HepG2 (cell line): ENCODE data around the gene ORC4. TPM values are rescaled to one million over a fixed set of nuclear protein-coding genes. Genes with fewer than 3 reads are reported as not detected.

Experiments
- ATAC-seq: fragments of 200-7000 bp; cut with Tn5 transposase; 3 replicates; pipeline ENCODE4 v1.9.1; 2020; ENCODE audit warnings: mild to moderate bottlenecking, moderate library complexity
- BruUV-seq: library from RNA; stranded (reverse); fragments of 400-500 nt; replicated peaks from 2 replicates; lab custom pipeline; 2021; lab: Mats Ljungman, UMichigan
- CTCF ChIA-PET: fragments of 300-600 bp; formaldehyde crosslinking; extraction: SDS; loops from one replicate; lab custom pipeline; 2021; ENCODE audit warnings: low total read pairs, inconsistent platforms, low intra/inter-chr PET ratio; lab: Yijun Ruan, JAX
- POLR2A ChIA-PET: fragments of 350-600 bp; sonication (Branson Sonifier 250); formaldehyde crosslinking; loops from one replicate; lab custom pipeline; 2020; ENCODE audit warnings: antibody characterized with exemption, inconsistent platforms; lab: Yijun Ruan, JAX
- DNase-seq: peaks from one replicate; pipeline ENCODE4 v3.0.0-alpha.2; 2015; ENCODE audit warnings: low spot score
- FAIRE-seq: peaks from 3 replicates; lab custom pipeline; 2011; peaks lifted over from hg19 to GRCh38; lab: Jason Lieb, UNC
- H2AFZ ChIP-seq: one replicate; pipeline ENCODE4 v1.6.1; 2011; ENCODE audit warnings: low read length, inconsistent platforms
- H3K27ac ChIP-seq: fragments of 300-600 bp; 3 replicates; pipeline ENCODE4 v1.8.0; 2011; ENCODE audit warnings: mixed run types, mild to moderate bottlenecking, mixed read lengths, low read length, inconsistent platforms; ENCODE audit not compliant: insufficient read depth; ENCODE audit errors: extremely low read length
- H3K27me3 ChIP-seq, 2 experiments: fragments of 200-600 bp in 1 of 2; 2 replicates in 1 of 2; 3 replicates in 1 of 2; pipeline versions ENCODE4 v1.6.0 to v1.8.0; 2011; ENCODE audit warnings: low read length in 2 of 2, mild to moderate bottlenecking in 2 of 2, moderate library complexity in 2 of 2, inconsistent platforms in 1 of 2; ENCODE audit not compliant: insufficient read depth in 2 of 2, control insufficient read depth in 1 of 2
- H3K36me3 ChIP-seq, 2 experiments: fragments of 200-600 bp in 1 of 2; replicated peaks in 1 of 2; 2 replicates in 1 of 2; 3 replicates in 1 of 2; pipeline versions ENCODE4 v1.5.1 to v1.8.0; 2011; ENCODE audit warnings: low read length in 2 of 2, inconsistent platforms in 1 of 2; ENCODE audit not compliant: insufficient read depth in 2 of 2, control insufficient read depth in 1 of 2
- H3K4me1 ChIP-seq: 2 replicates; pipeline ENCODE4 v1.5.1; 2012; ENCODE audit warnings: low read length, inconsistent platforms; ENCODE audit not compliant: insufficient read depth
- H3K4me2 ChIP-seq: 2 replicates; pipeline ENCODE4 v1.6.0; 2011; ENCODE audit warnings: low read depth, low read length, inconsistent platforms
- H3K4me3 ChIP-seq, 3 experiments: fragments of 200-600 bp in 1 of 3; sonication (generic), shearing (Covaris generic) in 1 of 3; replicated peaks in 1 of 3; 2 replicates each; pipeline ENCODE4 v1.5.1; 2011 to 2016; ENCODE audit warnings: low read length in 3 of 3, inconsistent platforms in 2 of 3, low read depth in 2 of 3, mild to moderate bottlenecking in 2 of 3, control low read depth in 1 of 3, mixed read lengths in 1 of 3; ENCODE audit not compliant: insufficient read depth in 1 of 3
- H3K79me2 ChIP-seq: one replicate; pipeline ENCODE4 v1.6.1; 2011; ENCODE audit warnings: low read length, inconsistent platforms; ENCODE audit not compliant: insufficient read depth
- H3K9ac ChIP-seq: 2 replicates; pipeline ENCODE4 v1.6.0; 2011; ENCODE audit warnings: mild to moderate bottlenecking, low read depth, low read length, inconsistent platforms; ENCODE audit not compliant: insufficient read depth
- H3K9me3 ChIP-seq: 2 replicates; pipeline ENCODE4 v1.5.1; 2012; ENCODE audit warnings: mild to moderate bottlenecking, low read length
- H4K20me1 ChIP-seq: 2 replicates; pipeline ENCODE4 v1.6.0; 2011; ENCODE audit warnings: inconsistent platforms, mild to moderate bottlenecking, low read length, moderate library complexity; ENCODE audit not compliant: insufficient read depth
- HMGA1 ChIP-seq: sonication (generic); formaldehyde crosslinking; conservative IDR thresholded peaks from 2 replicates; pipeline ENCODE4 v1.4.0; 2020; ENCODE audit warnings: missing genetic modification reagents
- HNRNPLL ChIP-seq: fragments of 200-400 bp; formaldehyde crosslinking; IDR thresholded peaks from 2 replicates; pipeline ENCODE4 v1.6.1; 2017; ENCODE audit warnings: mild to moderate bottlenecking, low read depth, low read length; ENCODE audit not compliant: poor library complexity, severe bottlenecking
- KMT2B ChIP-seq: IDR thresholded peaks from 2 replicates; pipeline ENCODE4 v1.6.1; 2016; ENCODE audit warnings: missing genetic modification reagents, missing compliant biosample characterization
- MEIS2 ChIP-seq: sonication (generic); formaldehyde crosslinking; IDR thresholded peaks from 2 replicates; pipeline ENCODE4 v1.9.0; 2021; ENCODE audit warnings: mild to moderate bottlenecking, missing genetic modification reagents
- RFX5 ChIP-seq: IDR thresholded peaks from 2 replicates; pipeline ENCODE4 v1.6.1; 2011; ENCODE audit warnings: low read depth, low read length, improper control_type of control experiment
- SIX4 ChIP-seq: sonication (generic); formaldehyde crosslinking; IDR thresholded peaks from 2 replicates; pipeline ENCODE4 v1.4.0; 2020; ENCODE audit warnings: missing genetic modification reagents
- ZBTB8A ChIP-seq: sonication (generic); formaldehyde crosslinking; IDR thresholded peaks from 2 replicates; pipeline ENCODE4 v1.4.0; 2020; ENCODE audit warnings: mild to moderate bottlenecking, low read depth, missing genetic modification reagents, borderline replicate concordance
- ZMYM2 ChIP-seq: sonication (generic); formaldehyde crosslinking; IDR thresholded peaks from 2 replicates; pipeline ENCODE4 v1.8.0; 2022; ENCODE audit warnings: mild to moderate bottlenecking, missing genetic modification reagents
- ZNF124 ChIP-seq: sonication (generic); formaldehyde crosslinking; IDR thresholded peaks from 2 replicates; pipeline ENCODE4 v1.4.0; 2020; ENCODE audit warnings: missing genetic modification reagents
- ZNF329 ChIP-seq: sonication (generic); formaldehyde crosslinking; IDR thresholded peaks from 2 replicates; pipeline ENCODE4 v1.9.0; 2021; ENCODE audit warnings: low read depth, mild to moderate bottlenecking, missing genetic modification reagents
- ZNF34 ChIP-seq: sonication (generic); formaldehyde crosslinking; IDR thresholded peaks from 2 replicates; pipeline ENCODE4 v1.4.0; 2020; ENCODE audit warnings: mild to moderate bottlenecking, missing genetic modification reagents, borderline replicate concordance
- ZNF792 ChIP-seq: IDR thresholded peaks from 2 replicates; pipeline ENCODE4 v1.6.1; 2016
- ZNF841 ChIP-seq: sonication (generic); formaldehyde crosslinking; IDR thresholded peaks from 2 replicates; pipeline ENCODE4 v1.8.1; 2023; ENCODE audit warnings: missing genetic modification reagents, borderline replicate concordance
- ZSCAN29 ChIP-seq: sonication (generic); formaldehyde crosslinking; conservative IDR thresholded peaks from 2 replicates; pipeline ENCODE4 v1.4.0; 2020; ENCODE audit warnings: mild to moderate bottlenecking, missing genetic modification reagents
- in situ Hi-C: cut with HindIII; loops from 2 replicates; pipeline ENCODE4 v1.10.0; 2017; ENCODE audit warnings: low pct_unique_long_range_greater_than_20kb; ENCODE audit not compliant: extremely low pct_ligation_motif_present
- intact Hi-C: fragments of 100-400 bp; cut with micrococcal nuclease; formaldehyde crosslinking; loops from one replicate; pipeline ENCODE4 v1.10.0; 2022; ENCODE audit not compliant: unreplicated experiment
- polyA plus RNA-seq, 8 experiments: library from polyadenylated mRNA; depleted of rRNA in 3 of 8; stranded (reverse) in 7 of 8; unstranded in 1 of 8; fragments of >200 nt; fragmentation: Illumina TruSeq in 4 of 8; extraction: Trizol in 4 of 8; gene quantifications; 2 replicates each; pipeline versions ENCODE4 v1.2.1 to v1.2.3, GENCODE V29; 2011 to 2016; ENCODE audit warnings: low read depth in 4 of 8, missing spikeins in 1 of 8, mixed read lengths in 1 of 8; ENCODE audit not compliant: insufficient read depth in 1 of 8
- total RNA-seq, 5 experiments: library from RNA; depleted of rRNA; stranded (reverse); fragments of >200 nt; fragmentation: Illumina TruSeq; extraction: Trizol; gene quantifications; 2 replicates each; pipeline ENCODE4 v1.2.3, GENCODE V29; 2016; ENCODE audit warnings: low read depth in 1 of 5
- TF ChIP-seq, protein P1 (sequence below): sonication (generic); formaldehyde crosslinking; IDR thresholded peaks from 2 replicates; pipeline ENCODE4 v1.5.1; 2020; ENCODE audit warnings: mild to moderate bottlenecking, missing genetic modification reagents, borderline replicate concordance
- TF ChIP-seq, protein P2 (sequence below): sonication (generic); formaldehyde crosslinking; IDR thresholded peaks from 2 replicates; pipeline ENCODE4 v1.8.0; 2022; ENCODE audit warnings: mild to moderate bottlenecking, missing genetic modification reagents; ENCODE audit not compliant: insufficient replicate concordance
- TF ChIP-seq, protein P3 (sequence below): sonication (generic); formaldehyde crosslinking; IDR thresholded peaks from 2 replicates; pipeline ENCODE4 v1.4.0; 2020; ENCODE audit warnings: mild to moderate bottlenecking, low read depth, missing genetic modification reagents
- TF ChIP-seq, protein P4 (sequence below): sonication (generic); formaldehyde crosslinking; IDR thresholded peaks from 2 replicates; pipeline ENCODE4 v1.5.0; 2020; ENCODE audit warnings: mild to moderate bottlenecking, missing genetic modification reagents, borderline replicate concordance

Gene ORC4
- total and polyA plus RNA-seq, 2 of the 13 experiments (the other 11 are each of a cell fraction or from before 2014, with no cell fraction given), result 28.6 to 84.8 TPM

DNA sequence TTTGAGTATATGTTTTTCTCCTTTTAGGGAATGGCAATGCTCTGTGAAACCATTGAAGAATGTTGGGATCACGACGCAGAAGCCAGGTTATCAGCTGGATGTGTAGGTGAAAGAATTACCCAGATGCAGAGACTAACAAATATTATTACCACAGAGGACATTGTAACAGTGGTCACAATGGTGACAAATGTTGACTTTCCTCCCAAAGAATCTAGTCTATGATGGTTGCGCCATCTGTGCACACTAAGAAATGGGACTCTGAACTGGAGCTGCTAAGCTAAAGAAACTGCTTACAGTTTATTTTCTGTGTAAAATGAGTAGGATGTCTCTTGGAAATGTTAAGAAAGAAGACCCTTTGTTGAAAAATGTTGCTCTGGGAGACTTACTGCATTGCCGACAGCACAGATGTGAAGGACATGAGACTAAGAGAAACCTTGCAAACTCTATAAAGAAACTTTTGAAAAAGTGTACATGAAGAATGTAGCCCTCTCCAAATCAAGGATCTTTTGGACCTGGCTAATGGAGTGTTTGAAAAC is 93.4 kb downstream of the ORC4 start (continued):
- TF ChIP-seq HNRNPLL (peak; percentile 37), ZNF792 (CRISPR knock-in tag) (peak; percentile 75; the same call in 1 of the 2 replicates), HMGA1 (CRISPR knock-in tag) (no peak), KMT2B (CRISPR knock-in tag) (peak; percentile 52; the same call in 1 of the 2 replicates)
- TF ChIP-seq, protein P1, sequence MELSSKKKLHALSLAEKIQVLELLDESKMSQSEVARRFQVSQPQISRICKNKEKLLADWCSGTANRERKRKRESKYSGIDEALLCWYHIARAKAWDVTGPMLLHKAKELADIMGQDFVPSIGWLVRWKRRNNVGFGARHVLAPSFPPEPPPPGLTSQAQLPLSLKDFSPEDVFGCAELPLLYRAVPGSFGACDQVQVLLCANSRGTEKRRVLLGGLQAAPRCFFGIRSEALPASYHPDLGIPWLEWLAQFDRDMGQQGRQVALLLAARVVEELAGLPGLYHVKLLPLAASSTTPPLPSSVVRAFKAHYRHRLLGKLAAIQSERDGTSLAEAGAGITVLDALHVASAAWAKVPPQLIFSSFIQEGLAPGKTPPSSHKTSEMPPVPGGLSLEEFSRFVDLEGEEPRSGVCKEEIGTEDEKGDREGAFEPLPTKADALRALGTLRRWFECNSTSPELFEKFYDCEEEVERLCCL (CRISPR knock-in tag), result no peak
- TF ChIP-seq, protein P2, sequence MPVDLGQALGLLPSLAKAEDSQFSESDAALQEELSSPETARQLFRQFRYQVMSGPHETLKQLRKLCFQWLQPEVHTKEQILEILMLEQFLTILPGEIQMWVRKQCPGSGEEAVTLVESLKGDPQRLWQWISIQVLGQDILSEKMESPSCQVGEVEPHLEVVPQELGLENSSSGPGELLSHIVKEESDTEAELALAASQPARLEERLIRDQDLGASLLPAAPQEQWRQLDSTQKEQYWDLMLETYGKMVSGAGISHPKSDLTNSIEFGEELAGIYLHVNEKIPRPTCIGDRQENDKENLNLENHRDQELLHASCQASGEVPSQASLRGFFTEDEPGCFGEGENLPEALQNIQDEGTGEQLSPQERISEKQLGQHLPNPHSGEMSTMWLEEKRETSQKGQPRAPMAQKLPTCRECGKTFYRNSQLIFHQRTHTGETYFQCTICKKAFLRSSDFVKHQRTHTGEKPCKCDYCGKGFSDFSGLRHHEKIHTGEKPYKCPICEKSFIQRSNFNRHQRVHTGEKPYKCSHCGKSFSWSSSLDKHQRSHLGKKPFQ (CRISPR knock-in tag), result no peak

DNA sequence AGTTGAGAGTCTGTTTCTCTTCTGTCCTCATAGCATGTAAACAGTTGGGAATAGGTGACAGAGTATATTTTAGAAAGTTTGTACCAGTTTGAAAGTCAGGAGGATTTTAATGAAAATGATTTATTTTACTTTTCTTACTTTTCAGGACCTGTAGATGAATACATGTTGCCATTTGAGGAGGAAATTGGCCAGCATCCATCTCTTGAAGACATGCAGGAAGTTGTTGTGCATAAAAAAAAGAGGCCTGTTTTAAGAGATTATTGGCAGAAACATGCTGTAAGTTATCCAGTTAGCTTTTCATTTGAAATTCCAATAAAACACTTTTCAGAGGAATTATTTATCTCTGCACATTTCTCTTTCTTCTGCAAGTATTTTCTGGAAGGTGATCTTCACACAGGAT is 94.7 kb downstream of the ORC4 start:
- no peak overlapping the region for H3K9ac ChIP-seq
- CTCF ChIA-PET, result no interaction called here
- no peaks in the 10 kb centered on the region for H3K9me3 ChIP-seq
- H3K27ac ChIP-seq, result peak overlapping the region; percentile 89
- FAIRE-seq (no peak), DNase-seq (no peak), ATAC-seq (no peak)
- H2AFZ ChIP-seq, result no peak overlapping the region
- intact Hi-C loops, result loop anchor here (2.0 kb wide), 1 partner anchor 95 kb away; the partner anchor contains the start of genes MBD5 and ORC4
- in situ Hi-C loops, result loop anchor here (25.0 kb wide), 1 partner anchor 1061 kb away; no protein-coding TSS in a partner anchor
- H3K4me3 ChIP-seq, result no peak overlapping the region
- BruUV-seq, result no TSS peak
- POLR2A ChIA-PET, result interaction anchor here (3.6 kb wide), 1 partner anchor 82 kb away, joined by 13 read pairs; no protein-coding TSS in a partner anchor
- H4K20me1 ChIP-seq, result no peaks in the 10 kb centered on the region
- 0 out of 2 replicates have a peak overlapping the region, but pooled peaks have one; percentile 48 for H3K4me2 ChIP-seq
- H3K79me2 ChIP-seq, result no peaks in the 10 kb centered on the region
- H3K4me1 ChIP-seq, result peaks cover 50% of the 10 kb centered on the region
- H3K27me3 ChIP-seq, result no peaks in the 10 kb centered on the region
- H3K36me3 ChIP-seq, result peaks cover 0 to 6% of the 10 kb centered on the region in 2 experiments; a peak in 1 of 5 replicates
- no peak for TF ChIP-seq ZMYM2
- no peak for TF ChIP-seq ZNF841
- TF ChIP-seq ZNF34 (CRISPR knock-in tag), result no peak
- TF ChIP-seq, protein P3, sequence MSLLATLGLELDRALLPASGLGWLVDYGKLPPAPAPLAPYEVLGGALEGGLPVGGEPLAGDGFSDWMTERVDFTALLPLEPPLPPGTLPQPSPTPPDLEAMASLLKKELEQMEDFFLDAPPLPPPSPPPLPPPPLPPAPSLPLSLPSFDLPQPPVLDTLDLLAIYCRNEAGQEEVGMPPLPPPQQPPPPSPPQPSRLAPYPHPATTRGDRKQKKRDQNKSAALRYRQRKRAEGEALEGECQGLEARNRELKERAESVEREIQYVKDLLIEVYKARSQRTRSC (CRISPR knock-in tag), result no peak
- TF ChIP-seq ZSCAN29 (CRISPR knock-in tag), result no peak
- no peak for TF ChIP-seq MEIS2
- TF ChIP-seq RFX5, result no peak
- TF ChIP-seq ZNF124 (CRISPR knock-in tag), result no peak
- no peak for TF ChIP-seq SIX4 (CRISPR knock-in tag)
- TF ChIP-seq, protein P4, sequence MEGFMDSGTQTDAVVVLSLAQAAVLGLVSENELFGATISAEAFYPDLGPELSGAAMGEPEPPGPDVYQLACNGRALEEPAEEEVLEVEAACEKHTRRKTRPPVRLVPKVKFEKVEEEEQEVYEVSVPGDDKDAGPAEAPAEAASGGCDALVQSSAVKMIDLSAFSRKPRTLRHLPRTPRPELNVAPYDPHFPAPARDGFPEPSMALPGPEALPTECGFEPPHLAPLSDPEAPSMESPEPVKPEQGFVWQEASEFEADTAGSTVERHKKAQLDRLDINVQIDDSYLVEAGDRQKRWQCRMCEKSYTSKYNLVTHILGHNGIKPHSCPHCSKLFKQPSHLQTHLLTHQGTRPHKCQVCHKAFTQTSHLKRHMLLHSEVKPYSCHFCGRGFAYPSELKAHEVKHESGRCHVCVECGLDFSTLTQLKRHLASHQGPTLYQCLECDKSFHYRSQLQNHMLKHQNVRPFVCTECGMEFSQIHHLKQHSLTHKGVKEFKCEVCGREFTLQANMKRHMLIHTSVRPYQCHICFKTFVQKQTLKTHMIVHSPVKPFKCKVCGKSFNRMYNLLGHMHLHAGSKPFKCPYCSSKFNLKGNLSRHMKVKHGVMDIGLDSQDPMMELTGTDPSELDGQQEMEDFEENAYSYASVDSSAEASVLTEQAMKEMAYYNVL (CRISPR knock-in tag), result no peak
- no peak for TF ChIP-seq ZNF329 (CRISPR knock-in tag)
- TF ChIP-seq ZBTB8A (CRISPR knock-in tag), result no peak
